ENCODE data around the gene LRRC36. TPM values are rescaled to one million over a fixed set of nuclear protein-coding genes. Genes with fewer than 3 reads are reported as not detected.
"Not testable (repeated sequence)": the region's sequence is repeated elsewhere in the genome, so short reads cannot be mapped to it uniquely, and the experiment has no call there.

The LRRC36 gene
- total RNA-seq, 2 donors from 2014 or later = 0.33 to 0.43 TPM

GRCh38 chr16:67372664-67373063 lies 46.0 kb downstream of the LRRC36 start:
- Histone ChIP-seq H3K9me3 (no peaks in the 10 kb centered on the region), H3K4me3 (no peak overlapping the region), H3K27me3 (no peaks in the 10 kb centered on the region), H3K4me1 (no peaks in the 10 kb centered on the region), H3K27ac (no peak overlapping the region), H3K36me3 (no peaks in the 10 kb centered on the region)
- TF ChIP-seq CTCF (IDR thresholded peaks at IDR 0.05) = peak in 1 of 2 donors; percentile 65
- no peak for DNase-seq (ENCODE audit: low spot score)

- not testable (repeated sequence) for DNase-seq (ENCODE audit: low spot score); H3K9me3 ChIP-seq; H3K4me3 ChIP-seq; H3K4me1 ChIP-seq; H3K27ac ChIP-seq; H3K36me3 ChIP-seq; H3K27me3 ChIP-seq
These were observed 49.4 kb downstream of the LRRC36 start for GRCh38 chr16:67376012-67376411.

GRCh38 chr16:67378642-67379041 lies 52.0 kb downstream of the LRRC36 start:
- Histone ChIP-seq H3K36me3 (no peaks in the 10 kb centered on the region), H3K27me3 (no peaks in the 10 kb centered on the region), H3K27ac (no peak overlapping the region), H3K4me1 (no peaks in the 10 kb centered on the region), H3K9me3 (no peaks in the 10 kb centered on the region), H3K4me3 (no peak overlapping the region)
- TF ChIP-seq CTCF (IDR thresholded peaks at IDR 0.05) = no peak
- no peak for DNase-seq (ENCODE audit: low spot score)

GRCh38 chr16:67383284-67383683 lies 56.7 kb downstream of the LRRC36 start:
- H3K27me3 ChIP-seq = no peaks in the 10 kb centered on the region
- H3K36me3 ChIP-seq = no peaks in the 10 kb centered on the region
- DNase-seq (ENCODE audit: low spot score) = no peak
- no peaks in the 10 kb centered on the region for H3K9me3 ChIP-seq
- no peak for TF ChIP-seq CTCF (IDR thresholded peaks at IDR 0.05)
- no peaks in the 10 kb centered on the region for H3K4me1 ChIP-seq
- H3K27ac ChIP-seq = no peak overlapping the region
- H3K4me3 ChIP-seq = no peak overlapping the region

GRCh38 chr16:67384778-67385510 lies 58.3 kb downstream of the LRRC36 start:
- no peak overlapping the region for H3K27ac ChIP-seq
- DNase-seq (ENCODE audit: low spot score) = no peak
- H3K4me3 ChIP-seq = no peak overlapping the region
- no peaks in the 10 kb centered on the region for H3K27me3 ChIP-seq
- TF ChIP-seq CTCF (IDR thresholded peaks at IDR 0.05) = no peak
- peaks cover 0 to 9% of the 10 kb centered on the region in 2 donors for H3K4me1 ChIP-seq
- H3K9me3 ChIP-seq = no peaks in the 10 kb centered on the region
- no peaks in the 10 kb centered on the region for H3K36me3 ChIP-seq

GRCh38 chr16:67386861-67387455 lies 60.3 kb downstream of the LRRC36 start:
- DNase-seq (ENCODE audit: low spot score) = no peak
- TF ChIP-seq CTCF (IDR thresholded peaks at IDR 0.05) = no peak
- no peaks in the 10 kb centered on the region for H3K9me3 ChIP-seq
- peaks cover 0 to 29% of the 10 kb centered on the region in 2 donors for H3K4me1 ChIP-seq
- H3K27ac ChIP-seq = no peak overlapping the region
- H3K36me3 ChIP-seq = no peaks in the 10 kb centered on the region
- H3K27me3 ChIP-seq = no peaks in the 10 kb centered on the region
- no peak overlapping the region for H3K4me3 ChIP-seq

Measured in right atrium auricular region (tissue), 2 donors.